K562 (cell line): Measurements from ENCODE around the gene PBX1. TPM values are rescaled to one million over a fixed set of nuclear protein-coding genes. Genes with fewer than 3 reads are reported as not detected.

Experiments used
- LCOR ChIP-seq: sonication (generic); formaldehyde crosslinking; IDR thresholded peaks from 2 replicates; pipeline ENCODE4 v1.8.0; 2022; ENCODE audit warnings: mild to moderate bottlenecking, missing genetic modification reagents
- MTA2 ChIP-seq: fragments of 450-650 bp; IDR thresholded peaks from 2 replicates; pipeline ENCODE4 v1.6.1; 2016; ENCODE audit warnings: low read depth
- RBM39 ChIP-seq: fragments of 200-400 bp; formaldehyde crosslinking; optimal IDR thresholded peaks from 2 replicates; pipeline ENCODE3; 2018; ENCODE audit warnings: low read depth, low read length
- ZKSCAN3 ChIP-seq: fragments of 250-450 bp; sonication (Bioruptor Pico); IDR thresholded peaks from 2 replicates; pipeline ENCODE4 v1.4.0; 2020
- ZNF212 ChIP-seq: fragments of 450-650 bp; formaldehyde crosslinking; IDR thresholded peaks from 2 replicates; pipeline ENCODE4 v1.4.0; 2020; ENCODE audit warnings: mild to moderate bottlenecking
- ZNF41 ChIP-seq: fragments of 250-450 bp; sonication (Bioruptor Pico); conservative IDR thresholded peaks from 2 replicates; pipeline ENCODE4 v1.4.0; 2020; ENCODE audit warnings: mild to moderate bottlenecking
- polyA plus RNA-seq, 8 experiments: library from polyadenylated mRNA; depleted of rRNA in 4 of 8; stranded (reverse) in 5 of 8; unstranded in 3 of 8; fragments of >200 nt; fragmentation: Nextera tagmentation in 2 of 8; fragmentation: Illumina TruSeq in 1 of 8; extraction: Ambion mirVana in 2 of 8; extraction: Trizol in 1 of 8; gene quantifications; 2 replicates each; pipeline versions ENCODE4 v1.2.1 to v1.2.3, GENCODE V29; 2011 to 2014; ENCODE audit warnings: inconsistent platforms in 1 of 8, missing spikeins in 1 of 8
- total RNA-seq, 7 experiments: library from RNA; depleted of rRNA in 6 of 7; stranded (reverse); fragments of >200 nt in 6 of 7; fragmentation: Illumina TruSeq in 2 of 7; extraction: Trizol in 2 of 7; gene quantifications; 2 replicates each; pipeline versions ENCODE4 v1.2.1 to v1.2.3, GENCODE V29; 2011 to 2021; ENCODE audit warnings: low replicate concordance in 1 of 7
- TF ChIP-seq, protein P1 (sequence below), 2 experiments: fragments of 450-650 bp; IDR thresholded peaks; 2 replicates each; pipeline ENCODE4 v1.6.1; 2016
- TF ChIP-seq, protein P2 (sequence below), 3 experiments: fragments of 200-800 bp in 1 of 3; fragments of 250-450 bp in 1 of 3; fragments of 450-650 bp in 1 of 3; sonication (Bioruptor Pico) in 1 of 3; sonication (Bioruptor generic) in 1 of 3; formaldehyde crosslinking in 1 of 3; IDR thresholded peaks; 2 replicates each; pipeline versions ENCODE4 v1.6.1 to v1.8.0; 2016 to 2022; ENCODE audit warnings: mild to moderate bottlenecking in 2 of 3, missing genetic modification characterization in 2 of 3, missing compliant biosample characterization in 1 of 3, moderate library complexity in 1 of 3
- TF ChIP-seq, protein P3 (sequence below): sonication (generic); formaldehyde crosslinking; IDR thresholded peaks from 2 replicates; pipeline ENCODE4 v1.8.0; 2022; ENCODE audit warnings: mild to moderate bottlenecking, missing genetic modification reagents
- TF ChIP-seq, protein P4 (sequence below): sonication (generic); formaldehyde crosslinking; IDR thresholded peaks from 2 replicates; pipeline ENCODE4 v1.8.1; 2023; ENCODE audit warnings: mild to moderate bottlenecking, missing genetic modification reagents
- TF ChIP-seq, protein P5 (sequence below), 3 experiments: IDR thresholded peaks in 2 of 3; conservative IDR thresholded peaks in 1 of 3; 2 replicates each; pipeline ENCODE4 v1.5.1; 2011 to 2012; ENCODE audit warnings: low read length in 3 of 3, mild to moderate bottlenecking in 3 of 3, control low read depth in 2 of 3, improper control_type of control experiment in 1 of 3, inconsistent platforms in 1 of 3, low read depth in 1 of 3, mixed read lengths in 1 of 3, moderate library complexity in 1 of 3; ENCODE audit not compliant: insufficient read depth in 2 of 3

Gene PBX1
- total and polyA plus RNA-seq, 9 of the 15 experiments (the other 6 are each of a cell fraction or from before 2014, with no cell fraction given), result 0.03 to 0.62 (median 0.17) TPM

DNA sequence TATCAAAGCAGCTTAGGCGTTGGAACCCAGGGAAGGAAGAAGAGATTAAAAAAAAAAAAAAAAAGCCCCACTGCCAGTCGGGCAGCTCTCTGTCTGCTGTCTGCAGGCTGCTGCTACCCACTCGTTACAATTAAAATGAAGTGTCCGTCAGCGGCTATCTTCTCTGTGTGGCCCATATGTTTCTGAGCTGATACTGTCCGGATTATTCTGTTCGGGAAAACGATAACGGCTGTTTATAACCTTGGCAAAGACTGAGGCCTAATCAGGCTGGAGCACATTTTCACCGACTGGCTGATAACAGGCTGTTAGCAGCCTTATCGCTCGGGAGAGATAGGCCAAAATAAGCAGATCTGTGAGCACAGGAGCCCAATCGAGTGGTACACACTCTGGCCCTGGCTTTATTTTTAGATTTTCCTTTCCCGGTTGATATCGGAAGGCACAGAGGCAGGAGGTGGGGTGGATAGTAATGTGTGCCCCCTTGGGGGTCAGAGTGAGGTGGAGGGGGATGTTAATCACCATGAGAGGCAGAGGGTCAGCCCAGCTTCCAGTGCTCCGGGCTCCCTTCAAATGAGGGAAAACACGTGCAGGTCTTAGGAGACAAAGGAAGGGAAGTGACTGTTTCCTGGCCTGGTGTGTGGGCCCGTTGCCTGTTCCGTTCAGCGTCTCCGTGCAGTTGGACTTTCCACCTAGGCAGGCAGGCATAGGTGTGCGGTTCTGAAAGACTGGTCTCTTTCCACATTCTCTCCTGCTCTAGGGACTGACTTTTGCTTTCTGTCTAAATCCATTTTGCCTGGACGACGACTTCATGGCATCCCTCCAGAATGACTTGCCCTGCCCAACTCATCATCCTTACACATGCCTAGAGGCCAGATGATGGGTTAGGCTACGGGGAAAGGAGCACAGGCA, 153.4 kb downstream of the PBX1 start (continued):
- TF ChIP-seq, protein P1, sequence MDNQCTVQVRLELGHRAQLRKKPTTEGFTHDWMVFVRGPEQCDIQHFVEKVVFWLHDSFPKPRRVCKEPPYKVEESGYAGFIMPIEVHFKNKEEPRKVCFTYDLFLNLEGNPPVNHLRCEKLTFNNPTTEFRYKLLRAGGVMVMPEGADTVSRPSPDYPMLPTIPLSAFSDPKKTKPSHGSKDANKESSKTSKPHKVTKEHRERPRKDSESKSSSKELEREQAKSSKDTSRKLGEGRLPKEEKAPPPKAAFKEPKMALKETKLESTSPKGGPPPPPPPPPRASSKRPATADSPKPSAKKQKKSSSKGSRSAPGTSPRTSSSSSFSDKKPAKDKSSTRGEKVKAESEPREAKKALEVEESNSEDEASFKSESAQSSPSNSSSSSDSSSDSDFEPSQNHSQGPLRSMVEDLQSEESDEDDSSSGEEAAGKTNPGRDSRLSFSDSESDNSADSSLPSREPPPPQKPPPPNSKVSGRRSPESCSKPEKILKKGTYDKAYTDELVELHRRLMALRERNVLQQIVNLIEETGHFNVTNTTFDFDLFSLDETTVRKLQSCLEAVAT (IDR thresholded peaks at IDR 0.05), result 0 out of 4 replicates have a peak, but pooled peaks have one; percentile 5 to 46
- TF ChIP-seq, protein P2, sequence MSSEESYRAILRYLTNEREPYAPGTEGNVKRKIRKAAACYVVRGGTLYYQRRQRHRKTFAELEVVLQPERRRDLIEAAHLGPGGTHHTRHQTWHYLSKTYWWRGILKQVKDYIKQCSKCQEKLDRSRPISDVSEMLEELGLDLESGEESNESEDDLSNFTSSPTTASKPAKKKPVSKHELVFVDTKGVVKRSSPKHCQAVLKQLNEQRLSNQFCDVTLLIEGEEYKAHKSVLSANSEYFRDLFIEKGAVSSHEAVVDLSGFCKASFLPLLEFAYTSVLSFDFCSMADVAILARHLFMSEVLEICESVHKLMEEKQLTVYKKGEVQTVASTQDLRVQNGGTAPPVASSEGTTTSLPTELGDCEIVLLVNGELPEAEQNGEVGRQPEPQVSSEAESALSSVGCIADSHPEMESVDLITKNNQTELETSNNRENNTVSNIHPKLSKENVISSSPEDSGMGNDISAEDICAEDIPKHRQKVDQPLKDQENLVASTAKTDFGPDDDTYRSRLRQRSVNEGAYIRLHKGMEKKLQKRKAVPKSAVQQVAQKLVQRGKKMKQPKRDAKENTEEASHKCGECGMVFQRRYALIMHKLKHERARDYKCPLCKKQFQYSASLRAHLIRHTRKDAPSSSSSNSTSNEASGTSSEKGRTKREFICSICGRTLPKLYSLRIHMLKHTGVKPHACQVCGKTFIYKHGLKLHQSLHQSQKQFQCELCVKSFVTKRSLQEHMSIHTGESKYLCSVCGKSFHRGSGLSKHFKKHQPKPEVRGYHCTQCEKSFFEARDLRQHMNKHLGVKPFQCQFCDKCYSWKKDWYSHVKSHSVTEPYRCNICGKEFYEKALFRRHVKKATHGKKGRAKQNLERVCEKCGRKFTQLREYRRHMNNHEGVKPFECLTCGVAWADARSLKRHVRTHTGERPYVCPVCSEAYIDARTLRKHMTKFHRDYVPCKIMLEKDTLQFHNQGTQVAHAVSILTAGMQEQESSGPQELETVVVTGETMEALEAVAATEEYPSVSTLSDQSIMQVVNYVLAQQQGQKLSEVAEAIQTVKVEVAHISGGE (CRISPR knock-in tag; IDR thresholded peaks at IDR 0.05), result peak in 1 of 3 experiments; percentile 86; a peak in 2 of 6 replicates
- TF ChIP-seq LCOR (CRISPR knock-in tag) (peak; percentile 96), MTA2 (peak; percentile 100), ZNF212 (no peak), RBM39 (peak; percentile 39), ZKSCAN3 (CRISPR knock-in tag) (no peak), ZNF41 (CRISPR knock-in tag) (peak; percentile 77)
- TF ChIP-seq, protein P3, sequence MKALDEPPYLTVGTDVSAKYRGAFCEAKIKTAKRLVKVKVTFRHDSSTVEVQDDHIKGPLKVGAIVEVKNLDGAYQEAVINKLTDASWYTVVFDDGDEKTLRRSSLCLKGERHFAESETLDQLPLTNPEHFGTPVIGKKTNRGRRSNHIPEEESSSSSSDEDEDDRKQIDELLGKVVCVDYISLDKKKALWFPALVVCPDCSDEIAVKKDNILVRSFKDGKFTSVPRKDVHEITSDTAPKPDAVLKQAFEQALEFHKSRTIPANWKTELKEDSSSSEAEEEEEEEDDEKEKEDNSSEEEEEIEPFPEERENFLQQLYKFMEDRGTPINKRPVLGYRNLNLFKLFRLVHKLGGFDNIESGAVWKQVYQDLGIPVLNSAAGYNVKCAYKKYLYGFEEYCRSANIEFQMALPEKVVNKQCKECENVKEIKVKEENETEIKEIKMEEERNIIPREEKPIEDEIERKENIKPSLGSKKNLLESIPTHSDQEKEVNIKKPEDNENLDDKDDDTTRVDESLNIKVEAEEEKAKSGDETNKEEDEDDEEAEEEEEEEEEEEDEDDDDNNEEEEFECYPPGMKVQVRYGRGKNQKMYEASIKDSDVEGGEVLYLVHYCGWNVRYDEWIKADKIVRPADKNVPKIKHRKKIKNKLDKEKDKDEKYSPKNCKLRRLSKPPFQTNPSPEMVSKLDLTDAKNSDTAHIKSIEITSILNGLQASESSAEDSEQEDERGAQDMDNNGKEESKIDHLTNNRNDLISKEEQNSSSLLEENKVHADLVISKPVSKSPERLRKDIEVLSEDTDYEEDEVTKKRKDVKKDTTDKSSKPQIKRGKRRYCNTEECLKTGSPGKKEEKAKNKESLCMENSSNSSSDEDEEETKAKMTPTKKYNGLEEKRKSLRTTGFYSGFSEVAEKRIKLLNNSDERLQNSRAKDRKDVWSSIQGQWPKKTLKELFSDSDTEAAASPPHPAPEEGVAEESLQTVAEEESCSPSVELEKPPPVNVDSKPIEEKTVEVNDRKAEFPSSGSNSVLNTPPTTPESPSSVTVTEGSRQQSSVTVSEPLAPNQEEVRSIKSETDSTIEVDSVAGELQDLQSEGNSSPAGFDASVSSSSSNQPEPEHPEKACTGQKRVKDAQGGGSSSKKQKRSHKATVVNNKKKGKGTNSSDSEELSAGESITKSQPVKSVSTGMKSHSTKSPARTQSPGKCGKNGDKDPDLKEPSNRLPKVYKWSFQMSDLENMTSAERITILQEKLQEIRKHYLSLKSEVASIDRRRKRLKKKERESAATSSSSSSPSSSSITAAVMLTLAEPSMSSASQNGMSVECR (CRISPR knock-in tag), result no peak
- TF ChIP-seq, protein P4, sequence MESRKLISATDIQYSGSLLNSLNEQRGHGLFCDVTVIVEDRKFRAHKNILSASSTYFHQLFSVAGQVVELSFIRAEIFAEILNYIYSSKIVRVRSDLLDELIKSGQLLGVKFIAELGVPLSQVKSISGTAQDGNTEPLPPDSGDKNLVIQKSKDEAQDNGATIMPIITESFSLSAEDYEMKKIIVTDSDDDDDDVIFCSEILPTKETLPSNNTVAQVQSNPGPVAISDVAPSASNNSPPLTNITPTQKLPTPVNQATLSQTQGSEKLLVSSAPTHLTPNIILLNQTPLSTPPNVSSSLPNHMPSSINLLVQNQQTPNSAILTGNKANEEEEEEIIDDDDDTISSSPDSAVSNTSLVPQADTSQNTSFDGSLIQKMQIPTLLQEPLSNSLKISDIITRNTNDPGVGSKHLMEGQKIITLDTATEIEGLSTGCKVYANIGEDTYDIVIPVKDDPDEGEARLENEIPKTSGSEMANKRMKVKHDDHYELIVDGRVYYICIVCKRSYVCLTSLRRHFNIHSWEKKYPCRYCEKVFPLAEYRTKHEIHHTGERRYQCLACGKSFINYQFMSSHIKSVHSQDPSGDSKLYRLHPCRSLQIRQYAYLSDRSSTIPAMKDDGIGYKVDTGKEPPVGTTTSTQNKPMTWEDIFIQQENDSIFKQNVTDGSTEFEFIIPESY (CRISPR knock-in tag), result peak; percentile 73
- TF ChIP-seq, protein P5, sequence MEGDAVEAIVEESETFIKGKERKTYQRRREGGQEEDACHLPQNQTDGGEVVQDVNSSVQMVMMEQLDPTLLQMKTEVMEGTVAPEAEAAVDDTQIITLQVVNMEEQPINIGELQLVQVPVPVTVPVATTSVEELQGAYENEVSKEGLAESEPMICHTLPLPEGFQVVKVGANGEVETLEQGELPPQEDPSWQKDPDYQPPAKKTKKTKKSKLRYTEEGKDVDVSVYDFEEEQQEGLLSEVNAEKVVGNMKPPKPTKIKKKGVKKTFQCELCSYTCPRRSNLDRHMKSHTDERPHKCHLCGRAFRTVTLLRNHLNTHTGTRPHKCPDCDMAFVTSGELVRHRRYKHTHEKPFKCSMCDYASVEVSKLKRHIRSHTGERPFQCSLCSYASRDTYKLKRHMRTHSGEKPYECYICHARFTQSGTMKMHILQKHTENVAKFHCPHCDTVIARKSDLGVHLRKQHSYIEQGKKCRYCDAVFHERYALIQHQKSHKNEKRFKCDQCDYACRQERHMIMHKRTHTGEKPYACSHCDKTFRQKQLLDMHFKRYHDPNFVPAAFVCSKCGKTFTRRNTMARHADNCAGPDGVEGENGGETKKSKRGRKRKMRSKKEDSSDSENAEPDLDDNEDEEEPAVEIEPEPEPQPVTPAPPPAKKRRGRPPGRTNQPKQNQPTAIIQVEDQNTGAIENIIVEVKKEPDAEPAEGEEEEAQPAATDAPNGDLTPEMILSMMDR (IDR thresholded peaks at IDR 0.05 in 2 of 3, conservative IDR thresholded peaks at IDR 0.05 in 1 of 3; ENCODE audit: insufficient read depth in 2 of 3, low read depth in 1 of 3, low read length in 3 of 3), result no peak
